ENCODE results near the gene FTCDNL1. TPM values are rescaled to one million over a fixed set of nuclear protein-coding genes. Genes with fewer than 3 reads are reported as not detected.

Gene FTCDNL1
- total RNA-seq, 2 experiments from 2014 or later, result 3.8 to 5.2 TPM

GRCh38 chr2:199806179-199806578, 44.8 kb downstream of the FTCDNL1 start:
- no peaks in the 10 kb centered on the region for H3K27me3 Mint-ChIP-seq (ENCODE audit: low read depth)
- DNase-seq, result no peak

GRCh38 chr2:199804831-199805230, 46.2 kb downstream of the FTCDNL1 start:
- Mint-ChIP-seq H3K27ac (no peak overlapping the region), H3K27me3 (ENCODE audit: low read depth) (no peaks in the 10 kb centered on the region)

More at GRCh38 chr2:199806179-199806578, 44.8 kb downstream of the FTCDNL1 start:
- peaks cover 3% of the 10 kb centered on the region for H3K36me3 Mint-ChIP-seq (ENCODE audit: low read depth)
- no peaks in the 10 kb centered on the region for H3K4me1 Mint-ChIP-seq (ENCODE audit: low read depth)
- no peak overlapping the region for H3K27ac Mint-ChIP-seq
- H3K9me3 Mint-ChIP-seq, result peaks cover 2% of the 10 kb centered on the region
- intact Hi-C loops (cut with micrococcal nuclease), result no loop called here
- H3K4me3 Mint-ChIP-seq, result no peak overlapping the region
- CTCF ChIA-PET, result interaction anchor here (1.0 to 1.8 kb wide), 2 partner anchors 12 to 135 kb away, joined by 4 to 5 read pairs; no protein-coding TSS in a partner anchor

GRCh38 chr2:199798831-199799580, 52.0 kb downstream of the FTCDNL1 start:
- no peak overlapping the region for H3K4me3 Mint-ChIP-seq
- H3K27me3 Mint-ChIP-seq (ENCODE audit: low read depth), result no peaks in the 10 kb centered on the region
- no peak for DNase-seq
- intact Hi-C loops (cut with micrococcal nuclease), result no loop called here
- peaks cover 5% of the 10 kb centered on the region for H3K4me1 Mint-ChIP-seq (ENCODE audit: low read depth)
- H3K9me3 Mint-ChIP-seq, result no peaks in the 10 kb centered on the region
- no peak overlapping the region for H3K27ac Mint-ChIP-seq
- CTCF ChIA-PET, result interaction anchor here (1.0 kb wide), 1 partner anchor 47 kb away, joined by 3 read pairs; no protein-coding TSS in a partner anchor
- no peaks in the 10 kb centered on the region for H3K36me3 Mint-ChIP-seq (ENCODE audit: low read depth)

More at GRCh38 chr2:199804831-199805230, 46.2 kb downstream of the FTCDNL1 start:
- Mint-ChIP-seq H3K4me1 (ENCODE audit: low read depth) (no peaks in the 10 kb centered on the region), H3K36me3 (ENCODE audit: low read depth) (peaks cover 3% of the 10 kb centered on the region), H3K4me3 (no peak overlapping the region), H3K9me3 (peaks cover 2% of the 10 kb centered on the region)
- no peak for DNase-seq
- CTCF ChIA-PET, result interaction anchor here (1.8 kb wide), 1 partner anchor 136 kb away, joined by 5 read pairs; no protein-coding TSS in a partner anchor
- intact Hi-C loops (cut with micrococcal nuclease), result no loop called here

GRCh38 chr2:199797431-199798403, 53.3 kb downstream of the FTCDNL1 start:
- Mint-ChIP-seq H3K4me3 (no peak overlapping the region), H3K27ac (no peak overlapping the region)
- CTCF ChIA-PET, result interaction anchor here (1.0 kb wide), 1 partner anchor 48 kb away, joined by 3 read pairs; no protein-coding TSS in a partner anchor

GRCh38 chr2:199792381-199792780, 58.6 kb downstream of the FTCDNL1 start:
- Mint-ChIP-seq H3K9me3 (no peaks in the 10 kb centered on the region), H3K4me1 (ENCODE audit: low read depth) (no peaks in the 10 kb centered on the region), H3K27ac (no peak overlapping the region), H3K36me3 (ENCODE audit: low read depth) (no peaks in the 10 kb centered on the region), H3K4me3 (no peak overlapping the region), H3K27me3 (ENCODE audit: low read depth) (peaks cover 2% of the 10 kb centered on the region)
- DNase-seq, result no peak
- intact Hi-C loops (cut with micrococcal nuclease), result no loop called here
- CTCF ChIA-PET, result no interaction called here

More at GRCh38 chr2:199797431-199798403, 53.3 kb downstream of the FTCDNL1 start:
- Mint-ChIP-seq H3K9me3 (no peaks in the 10 kb centered on the region), H3K4me1 (ENCODE audit: low read depth) (peaks cover 5% of the 10 kb centered on the region), H3K36me3 (ENCODE audit: low read depth) (no peaks in the 10 kb centered on the region), H3K27me3 (ENCODE audit: low read depth) (peaks cover 2% of the 10 kb centered on the region)
- DNase-seq, result no peak
- intact Hi-C loops (cut with micrococcal nuclease), result no loop called here

GRCh38 chr2:199791326-199791725, 59.7 kb downstream of the FTCDNL1 start:
- intact Hi-C loops (cut with micrococcal nuclease), result no loop called here
- DNase-seq, result no peak
- no peaks in the 10 kb centered on the region for H3K36me3 Mint-ChIP-seq (ENCODE audit: low read depth)
- CTCF ChIA-PET, result no interaction called here
- no peak overlapping the region for H3K4me3 Mint-ChIP-seq
- H3K9me3 Mint-ChIP-seq, result no peaks in the 10 kb centered on the region
- H3K27me3 Mint-ChIP-seq (ENCODE audit: low read depth), result peaks cover 2% of the 10 kb centered on the region
- H3K4me1 Mint-ChIP-seq (ENCODE audit: low read depth), result no peaks in the 10 kb centered on the region
- H3K27ac Mint-ChIP-seq, result no peak overlapping the region

- CTCF ChIA-PET, result no interaction called here
- Mint-ChIP-seq H3K27ac (no peak overlapping the region), H3K4me1 (ENCODE audit: low read depth) (no peaks in the 10 kb centered on the region), H3K9me3 (no peaks in the 10 kb centered on the region), H3K27me3 (ENCODE audit: low read depth) (no peaks in the 10 kb centered on the region), H3K36me3 (ENCODE audit: low read depth) (peaks cover 2% of the 10 kb centered on the region), H3K4me3 (no peak overlapping the region)
- DNase-seq, result no peak
- intact Hi-C loops (cut with micrococcal nuclease), result no loop called here
Measured at GRCh38 chr2:199784512-199784911, 66.5 kb downstream of the FTCDNL1 start.

GRCh38 chr2:199779589-199779988, 71.4 kb downstream of the FTCDNL1 start:
- Mint-ChIP-seq H3K4me3 (no peak overlapping the region), H3K4me1 (ENCODE audit: low read depth) (no peaks in the 10 kb centered on the region), H3K27me3 (ENCODE audit: low read depth) (no peaks in the 10 kb centered on the region), H3K36me3 (ENCODE audit: low read depth) (no peaks in the 10 kb centered on the region), H3K27ac (no peak overlapping the region), H3K9me3 (no peaks in the 10 kb centered on the region)
- intact Hi-C loops (cut with micrococcal nuclease), result no loop called here
- DNase-seq, result no peak
- CTCF ChIA-PET, result no interaction called here

GRCh38 chr2:199778655-199779054, 72.3 kb downstream of the FTCDNL1 start:
- intact Hi-C loops (cut with micrococcal nuclease), result no loop called here
- Mint-ChIP-seq H3K27ac (no peak overlapping the region), H3K9me3 (no peaks in the 10 kb centered on the region), H3K36me3 (ENCODE audit: low read depth) (no peaks in the 10 kb centered on the region), H3K4me1 (ENCODE audit: low read depth) (no peaks in the 10 kb centered on the region), H3K27me3 (ENCODE audit: low read depth) (no peaks in the 10 kb centered on the region), H3K4me3 (no peak overlapping the region)
- CTCF ChIA-PET, result interaction anchor here (0.6 kb wide), 1 partner anchor 1279 kb away, joined by 8 read pairs; no protein-coding TSS in a partner anchor
- DNase-seq, result no peak

GRCh38 chr2:199777916-199778315, 73.1 kb downstream of the FTCDNL1 start:
- H3K9me3 Mint-ChIP-seq, result no peaks in the 10 kb centered on the region
- H3K4me1 Mint-ChIP-seq (ENCODE audit: low read depth), result no peaks in the 10 kb centered on the region
- no peak for DNase-seq
- intact Hi-C loops (cut with micrococcal nuclease), result no loop called here
- no peaks in the 10 kb centered on the region for H3K27me3 Mint-ChIP-seq (ENCODE audit: low read depth)
- H3K27ac Mint-ChIP-seq, result no peak overlapping the region
- no peaks in the 10 kb centered on the region for H3K36me3 Mint-ChIP-seq (ENCODE audit: low read depth)
- CTCF ChIA-PET, result interaction anchor here (1.1 kb wide), 1 partner anchor 38 kb away, joined by 4 read pairs; no protein-coding TSS in a partner anchor
- H3K4me3 Mint-ChIP-seq, result no peak overlapping the region

- Mint-ChIP-seq H3K4me1 (ENCODE audit: low read depth) (no peaks in the 10 kb centered on the region), H3K27ac (no peak overlapping the region), H3K4me3 (no peak overlapping the region), H3K9me3 (no peaks in the 10 kb centered on the region), H3K27me3 (ENCODE audit: low read depth) (no peaks in the 10 kb centered on the region), H3K36me3 (ENCODE audit: low read depth) (no peaks in the 10 kb centered on the region)
- intact Hi-C loops (cut with micrococcal nuclease), result no loop called here
- CTCF ChIA-PET, result interaction anchor here (1.1 kb wide), 1 partner anchor 37 kb away, joined by 4 read pairs; no protein-coding TSS in a partner anchor
- DNase-seq, result no peak
Measured at GRCh38 chr2:199777315-199777714, 73.7 kb downstream of the FTCDNL1 start.

GRCh38 chr2:199775267-199775666, 75.7 kb downstream of the FTCDNL1 start:
- H3K27ac Mint-ChIP-seq, result no peak overlapping the region
- H3K4me1 Mint-ChIP-seq (ENCODE audit: low read depth), result no peaks in the 10 kb centered on the region
- CTCF ChIA-PET, result no interaction called here
- H3K9me3 Mint-ChIP-seq, result no peaks in the 10 kb centered on the region
- H3K36me3 Mint-ChIP-seq (ENCODE audit: low read depth), result no peaks in the 10 kb centered on the region
- no peak overlapping the region for H3K4me3 Mint-ChIP-seq
- intact Hi-C loops (cut with micrococcal nuclease), result no loop called here
- H3K27me3 Mint-ChIP-seq (ENCODE audit: low read depth), result no peaks in the 10 kb centered on the region
- no peak for DNase-seq
